HG03095 (cell line): Measurements from ENCODE around the gene DAAM2.

Source experiments
- ATAC-seq: cut with Tn5 transposase; IDR thresholded peaks from one replicate; pipeline ENCODE4 v1.9.1; 2021; ENCODE audit warnings: moderate library complexity; ENCODE audit not compliant: unreplicated experiment

Gene DAAM2

DNA sequence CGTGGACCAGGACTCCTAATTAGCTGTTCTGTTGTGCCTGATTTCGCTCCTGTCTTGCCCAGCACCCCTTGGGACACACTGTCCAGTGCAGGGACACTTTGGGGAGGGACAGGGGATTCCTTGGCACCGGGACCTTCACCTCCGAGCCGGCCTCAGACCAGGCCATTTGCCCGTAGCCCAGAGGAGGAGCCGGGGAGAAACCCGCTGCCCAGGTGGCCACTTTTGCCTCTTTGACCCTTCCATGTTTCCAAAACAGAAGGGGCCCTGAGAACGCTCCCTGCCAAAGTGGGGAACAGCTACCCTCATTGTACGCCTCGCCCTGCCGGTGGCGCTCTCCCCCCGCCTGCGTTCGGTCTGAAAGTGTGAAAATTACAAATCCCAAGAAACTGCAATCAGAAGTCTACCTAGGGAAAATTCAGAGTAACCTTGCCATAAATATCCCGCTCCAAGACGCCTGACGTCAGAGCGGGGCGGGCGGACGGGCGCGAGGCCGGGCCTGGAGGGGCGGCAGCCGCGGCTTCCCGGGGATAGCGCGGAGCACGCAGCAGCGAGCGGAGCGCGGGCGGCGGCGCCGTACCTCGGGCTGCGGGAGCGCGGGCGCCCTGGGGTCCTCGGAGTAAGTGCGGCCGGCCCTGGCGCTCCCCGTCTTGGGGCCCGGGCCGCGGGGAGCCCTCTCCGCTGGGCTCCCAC is at the start of gene DAAM2:
TSS of gene DAAM2 (plus strand) at position 527 of the 690 bp plus-strand sequence. CDS start 63,927 bp downstream, outside the sequence.
- ATAC-seq, result no peak

GRCh38 chr6:39746795-39747194 is 45.4 kb upstream of the DAAM2 start:
- ATAC-seq, result no peak

GRCh38 chr6:39752835-39753724 is 39.1 kb upstream of the DAAM2 start:
- no peak for ATAC-seq

GRCh38 chr6:39753725-39754045 is 38.5 kb upstream of the DAAM2 start:
- ATAC-seq, result no peak

DNA sequence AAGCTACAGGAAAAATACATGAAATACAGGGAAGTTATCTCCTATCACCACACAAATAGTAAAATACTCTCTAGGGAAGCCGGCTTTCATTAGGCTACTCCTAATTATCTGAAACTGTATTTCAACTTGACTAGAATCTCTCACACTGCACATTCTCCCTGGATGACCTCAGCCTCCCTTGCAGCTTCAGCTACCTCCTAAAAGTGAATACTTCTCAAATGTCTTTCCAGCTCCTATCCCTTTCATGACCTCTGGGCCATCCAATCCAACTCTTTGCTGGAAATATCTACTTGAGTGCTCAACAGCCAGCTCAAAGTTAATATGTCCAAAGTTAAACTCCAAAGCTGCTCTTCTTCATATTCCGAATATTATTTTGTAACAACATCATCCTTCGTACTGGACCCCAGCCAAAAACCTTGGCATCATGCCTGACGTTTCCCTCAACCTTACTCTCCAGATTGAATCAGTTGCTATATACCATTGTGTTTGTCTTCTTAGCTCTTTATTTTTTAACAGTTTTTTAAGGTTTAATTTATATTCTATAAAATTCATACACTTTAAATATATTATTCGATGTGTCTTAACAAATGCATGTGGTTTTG is 37.6 kb upstream of the DAAM2 start:
- no peak for ATAC-seq

- no peak for ATAC-seq
Observed at GRCh38 chr6:39755231-39755630, 36.9 kb upstream of the DAAM2 start.

GRCh38 chr6:39756582-39756981 is 35.6 kb upstream of the DAAM2 start:
- ATAC-seq, result no peak

- ATAC-seq, result no peak
Observed at GRCh38 chr6:39758905-39759605, 33.1 kb upstream of the DAAM2 start.

DNA sequence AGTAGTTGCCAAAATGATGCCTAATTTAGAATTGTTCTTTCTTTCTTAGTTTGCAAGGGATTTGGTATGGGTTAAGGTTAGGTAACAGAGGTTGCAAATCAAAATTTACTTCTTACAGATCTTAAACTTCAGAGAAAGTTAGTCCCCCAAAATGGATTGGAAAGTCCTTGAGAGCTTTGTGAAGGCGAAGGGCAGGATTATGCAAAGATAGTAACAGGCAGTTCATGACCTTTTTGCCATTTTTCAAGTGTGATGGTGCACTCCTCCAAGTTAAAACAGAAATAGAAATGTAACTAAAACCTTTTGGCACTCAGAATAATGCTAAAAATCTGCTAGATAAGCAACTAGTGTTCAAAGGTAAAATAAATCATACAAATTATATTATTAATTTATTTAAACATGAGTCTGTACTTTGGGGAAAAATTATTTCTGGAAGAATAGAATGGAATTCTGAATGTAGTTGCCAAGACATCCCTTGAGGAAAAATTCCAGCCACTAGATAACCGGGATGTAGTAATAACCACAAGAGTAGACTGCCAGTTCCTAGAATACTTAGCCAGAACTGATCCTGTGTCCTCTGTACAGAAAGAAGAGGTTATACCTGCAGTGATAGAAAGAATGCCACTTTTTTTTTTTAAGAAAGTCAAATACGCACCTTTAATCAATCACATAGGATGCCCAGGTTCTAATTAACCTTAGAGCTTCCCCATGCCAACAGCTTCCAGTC is 31.8 kb upstream of the DAAM2 start:
- no peak for ATAC-seq

DNA sequence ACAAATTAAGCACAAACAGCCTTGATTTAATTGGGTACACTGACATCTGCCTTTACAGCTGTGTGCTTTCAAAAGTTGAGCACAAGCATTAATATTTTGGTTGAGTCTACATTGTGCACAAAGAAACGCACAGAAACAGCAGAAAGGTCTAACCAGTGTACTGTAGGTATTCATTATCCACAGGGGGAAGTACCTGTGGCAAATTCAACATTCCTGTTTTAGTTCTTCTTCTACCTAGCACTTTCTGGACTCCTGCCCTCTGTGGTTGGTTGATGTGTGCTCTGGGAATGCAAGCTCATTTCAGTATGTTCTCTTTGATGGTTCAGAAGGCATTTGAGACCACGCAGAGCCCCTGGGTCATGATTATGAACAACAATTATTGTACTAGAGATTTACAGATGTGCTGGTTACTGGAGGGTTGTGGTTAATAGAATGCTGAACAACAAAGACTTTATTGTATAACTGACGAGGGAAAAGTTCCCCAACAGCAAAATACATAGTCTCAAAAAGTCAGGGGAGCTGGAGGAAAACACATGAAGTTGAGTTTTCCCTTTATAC is 26.6 kb upstream of the DAAM2 start:
- no peak for ATAC-seq

DNA sequence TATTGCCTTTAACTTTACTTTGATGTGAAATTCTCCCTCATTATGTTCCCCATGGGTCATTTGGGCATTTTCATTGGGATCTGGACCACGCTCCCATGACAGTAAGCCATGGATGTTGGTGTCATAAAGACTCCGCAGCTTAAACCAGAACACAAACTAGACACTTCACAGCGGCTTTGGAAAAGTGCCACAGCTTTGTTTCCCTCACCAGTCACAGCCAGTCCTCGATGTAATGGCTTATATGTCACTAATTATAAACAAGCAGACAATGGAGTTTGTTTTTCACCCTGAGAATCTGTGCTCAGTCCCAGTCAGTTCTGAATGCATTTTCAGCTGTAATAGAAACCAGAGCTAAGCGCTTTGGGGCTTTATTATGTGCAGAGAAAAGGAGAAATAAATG is 23.2 kb upstream of the DAAM2 start:
- no peak for ATAC-seq

- ATAC-seq, result no peak
Observed at GRCh38 chr6:39770446-39770845, 21.7 kb upstream of the DAAM2 start.

DNA sequence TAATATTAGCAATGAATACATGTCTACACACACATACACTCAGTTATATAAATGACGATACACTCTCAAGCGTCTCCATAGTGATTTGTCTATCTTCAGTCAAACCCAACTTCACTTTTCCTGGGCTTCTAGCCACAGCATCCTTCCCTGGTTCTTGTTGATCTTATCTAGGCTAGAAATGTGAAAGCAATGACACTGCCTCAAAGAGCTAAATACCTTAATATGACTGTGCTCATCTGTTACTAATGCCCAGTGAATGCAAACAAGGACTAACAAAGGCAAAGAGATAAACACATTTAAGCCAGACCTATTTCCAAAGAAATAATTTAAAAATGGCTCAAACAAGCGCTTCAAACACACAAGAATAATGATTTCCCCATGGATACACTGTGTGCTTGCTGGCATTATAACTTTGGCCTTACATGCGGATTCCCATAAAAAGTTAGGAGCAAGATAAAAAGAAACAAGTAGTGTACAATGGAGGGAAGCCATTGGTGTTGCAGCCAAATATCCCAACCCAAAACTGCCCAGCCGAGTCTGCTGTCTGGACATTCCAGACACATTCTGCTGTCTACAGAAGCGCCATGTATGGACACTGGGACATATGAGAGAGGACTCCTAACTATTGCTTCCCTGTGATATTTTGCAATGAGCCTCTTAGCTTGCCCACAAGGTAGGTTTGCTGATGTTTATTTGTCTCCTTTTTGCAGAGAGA is 19.5 kb upstream of the DAAM2 start:
- ATAC-seq, result no peak

- no peak for ATAC-seq
Observed at GRCh38 chr6:39773782-39774181, 18.4 kb upstream of the DAAM2 start.

DNA sequence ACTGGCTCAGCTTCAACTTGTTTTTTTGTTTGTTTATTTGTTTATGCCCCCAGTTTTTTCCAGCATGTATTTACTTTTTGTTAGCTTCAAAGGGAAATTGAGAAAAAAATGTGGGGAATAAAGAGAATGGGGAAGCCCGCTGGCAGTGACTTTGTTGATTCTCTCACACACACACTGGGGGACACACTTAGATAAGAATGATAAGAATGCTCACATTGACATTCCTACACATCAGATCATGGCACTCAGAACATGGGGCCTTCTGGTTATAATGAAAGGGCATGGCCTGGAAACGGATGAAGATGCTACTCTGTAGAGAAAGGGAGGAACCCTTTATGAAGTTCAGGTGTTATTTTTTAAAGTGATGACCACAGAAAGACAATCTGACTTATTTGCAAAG is 15.6 kb upstream of the DAAM2 start:
- no peak for ATAC-seq

GRCh38 chr6:39777218-39777617 is 15.0 kb upstream of the DAAM2 start:
- no peak for ATAC-seq

DNA sequence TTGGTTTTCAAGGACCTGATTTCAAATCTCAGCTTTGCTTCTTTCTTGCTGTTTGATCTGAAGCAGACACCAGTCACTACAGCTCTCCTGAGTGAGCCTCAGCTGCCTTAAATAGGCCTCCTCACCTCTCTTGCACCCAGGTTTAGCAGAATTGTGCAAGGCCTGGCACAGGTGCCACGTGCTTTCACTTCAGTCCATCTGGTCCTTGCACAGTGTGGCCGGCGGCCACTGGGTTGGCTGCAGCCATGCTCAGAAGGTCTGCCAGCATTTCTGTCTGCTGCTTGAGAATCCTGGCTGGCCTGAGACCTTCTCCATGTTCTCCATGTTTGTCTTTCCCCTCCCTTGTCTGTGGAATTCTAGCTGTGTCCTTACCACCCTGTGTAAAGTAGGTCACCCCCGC is 14.5 kb upstream of the DAAM2 start:
- ATAC-seq, result no peak

DNA sequence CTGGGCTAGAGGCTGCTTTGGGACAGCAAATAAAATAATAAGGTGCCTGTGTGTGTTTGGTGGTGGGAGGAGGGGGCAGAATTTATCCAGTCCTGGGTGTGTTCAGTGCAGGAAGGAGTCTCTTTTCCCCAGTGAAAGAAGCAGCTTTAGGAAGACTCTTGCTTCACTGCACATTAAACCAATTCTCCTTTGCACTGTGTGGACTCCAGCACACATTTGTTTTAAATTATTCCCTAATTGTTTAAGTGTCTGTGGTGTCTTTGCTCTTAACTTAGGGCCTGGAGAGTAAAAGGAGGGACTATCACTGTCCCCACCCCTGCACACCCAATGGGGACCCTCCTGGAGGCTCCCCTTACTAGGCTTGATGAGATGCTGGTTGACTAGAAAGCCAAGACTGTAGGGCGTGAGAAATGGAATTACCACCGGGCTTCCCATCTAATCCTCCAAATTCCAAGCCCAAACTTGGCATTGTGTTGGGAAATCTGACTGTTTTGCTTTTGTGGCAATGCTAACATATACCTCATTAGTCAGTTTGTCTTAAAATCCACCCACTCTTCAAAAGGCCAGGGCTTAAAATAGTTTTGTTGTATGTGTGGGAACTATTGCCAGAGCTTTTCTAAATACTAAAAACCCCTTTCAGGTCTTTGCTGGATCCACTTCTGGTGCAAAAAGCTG is 13.5 kb upstream of the DAAM2 start:
- no peak for ATAC-seq

- ATAC-seq, result no peak
Observed at GRCh38 chr6:39785281-39785680, 6.9 kb upstream of the DAAM2 start.
